H9 (cell line): Measurements from ENCODE around the gene RUNX2. TPM values are rescaled to one million over a fixed set of nuclear protein-coding genes. Genes with fewer than 3 reads are reported as not detected.

Experiments used
- DNase-seq: peaks from one replicate; pipeline ENCODE4 v3.0.0-alpha.2; 2017
- H2AFZ ChIP-seq: one replicate; pipeline ENCODE4 v1.6.1; 2013; ENCODE audit warnings: mild to moderate bottlenecking, low read length, control low read depth, moderate library complexity
- H2AK5ac ChIP-seq: 2 replicates; pipeline ENCODE4 v1.6.1; 2013; ENCODE audit warnings: low read length, control low read depth, mixed read lengths; ENCODE audit not compliant: insufficient read length
- H2BK120ac ChIP-seq: one replicate; pipeline ENCODE4 v1.6.1; 2013; ENCODE audit warnings: low read depth, mild to moderate bottlenecking, low read length, control low read depth, inconsistent platforms; ENCODE audit not compliant: poor library complexity, severe bottlenecking
- H2BK12ac ChIP-seq: 2 replicates; pipeline ENCODE4 v1.6.1; 2013; ENCODE audit warnings: low read length, control low read depth, mixed read lengths, low read depth; ENCODE audit not compliant: insufficient read length
- H2BK15ac ChIP-seq: 2 replicates; pipeline ENCODE4 v1.6.1; 2013; ENCODE audit warnings: low read depth, low read length, control low read depth
- H2BK20ac ChIP-seq: one replicate; pipeline ENCODE4 v1.6.1; 2013; ENCODE audit warnings: low read depth, mild to moderate bottlenecking, low read length, control low read depth, inconsistent platforms; ENCODE audit not compliant: poor library complexity, severe bottlenecking
- H2BK5ac ChIP-seq: 2 replicates; pipeline ENCODE4 v1.6.1; 2013; ENCODE audit warnings: low read length, control low read depth, mixed read lengths; ENCODE audit not compliant: insufficient read length
- H3K14ac ChIP-seq: 2 replicates; pipeline ENCODE4 v1.6.1; 2013; ENCODE audit warnings: low read length, control low read depth; ENCODE audit not compliant: insufficient read depth
- H3K18ac ChIP-seq: 2 replicates; pipeline ENCODE4 v1.6.1; 2013; ENCODE audit warnings: low read depth, mild to moderate bottlenecking, mixed read lengths, low read length, control low read depth; ENCODE audit not compliant: insufficient read length
- H3K23ac ChIP-seq: 2 replicates; pipeline ENCODE4 v1.6.1; 2013; ENCODE audit warnings: low read length, control low read depth, mixed read lengths, low read depth; ENCODE audit not compliant: insufficient read length
- H3K23me2 ChIP-seq: 2 replicates; pipeline ENCODE4 v1.6.1; 2013; ENCODE audit warnings: low read depth, mild to moderate bottlenecking, mixed read lengths, low read length, control low read depth; ENCODE audit not compliant: insufficient read length, poor library complexity, severe bottlenecking
- H3K27ac ChIP-seq: 2 replicates; pipeline ENCODE4 v1.5.1; 2013; ENCODE audit warnings: low read length, control low read depth, mixed read lengths, low read depth; ENCODE audit not compliant: insufficient read length
- H3K27me3 ChIP-seq: 2 replicates; pipeline ENCODE4 v1.6.1; 2013; ENCODE audit warnings: low read length, control low read depth, inconsistent platforms; ENCODE audit not compliant: insufficient read depth
- H3K4ac ChIP-seq: 2 replicates; pipeline ENCODE4 v1.6.1; 2013; ENCODE audit warnings: low read depth, mild to moderate bottlenecking, control low read depth, inconsistent platforms, low read length, moderate library complexity
- H3K4me1 ChIP-seq: 2 replicates; pipeline ENCODE4 v1.6.1; 2013; ENCODE audit warnings: low read length, control low read depth, inconsistent platforms; ENCODE audit not compliant: insufficient read depth
- H3K4me2 ChIP-seq: 2 replicates; pipeline ENCODE4 v1.6.1; 2013; ENCODE audit warnings: low read length, control low read depth, mixed read lengths; ENCODE audit not compliant: insufficient read length, insufficient read depth
- H3K56ac ChIP-seq: 2 replicates; pipeline ENCODE4 v1.6.1; 2013; ENCODE audit warnings: low read depth, mild to moderate bottlenecking, mixed read lengths, low read length, control low read depth; ENCODE audit not compliant: insufficient read length
- H3K79me1 ChIP-seq: 2 replicates; pipeline ENCODE4 v1.6.1; 2013; ENCODE audit warnings: low read depth, mild to moderate bottlenecking, moderate library complexity, low read length, control low read depth, inconsistent platforms; ENCODE audit not compliant: insufficient read depth, poor library complexity, severe bottlenecking
- H3K79me2 ChIP-seq: 2 replicates; pipeline ENCODE4 v1.6.1; 2013; ENCODE audit warnings: low read length, control low read depth, inconsistent platforms; ENCODE audit not compliant: insufficient read depth
- H3K9ac ChIP-seq: 2 replicates; pipeline ENCODE4 v1.6.1; 2013; ENCODE audit warnings: low read length, control low read depth, mixed read lengths; ENCODE audit not compliant: insufficient read length; ENCODE audit errors: extremely low read depth
- H3K9me3 ChIP-seq: one replicate; pipeline ENCODE4 v1.6.1; 2013; ENCODE audit warnings: low read depth, low read length, inconsistent platforms; ENCODE audit not compliant: control insufficient read depth
- H3T11ph ChIP-seq: one replicate; pipeline ENCODE4 v1.6.1; 2013; ENCODE audit warnings: mild to moderate bottlenecking, low read length, control low read depth, inconsistent platforms
- H4K20me1 ChIP-seq: one replicate; pipeline ENCODE4 v1.6.1; 2013; ENCODE audit not compliant: control insufficient read depth, insufficient read length, insufficient read depth
- H4K5ac ChIP-seq: 2 replicates; pipeline ENCODE4 v1.6.1; 2013; ENCODE audit warnings: low read depth, mild to moderate bottlenecking, mixed read lengths, low read length, control low read depth; ENCODE audit not compliant: insufficient read length
- H4K8ac ChIP-seq: replicated peaks from 2 replicates; pipeline ENCODE4 v1.6.1; 2013; ENCODE audit warnings: low read length, control low read depth, mixed read lengths, low read depth; ENCODE audit not compliant: insufficient read length
- H4K91ac ChIP-seq: 2 replicates; pipeline ENCODE4 v1.6.1; 2013; ENCODE audit warnings: low read depth, mild to moderate bottlenecking, moderate library complexity, mixed read lengths, low read length, control low read depth; ENCODE audit not compliant: insufficient read length
- H3K27ac Mint-ChIP-seq, 3 experiments: 2 replicates in 2 of 3; 3 replicates in 1 of 3; pipeline ENCODE4 v1.8.0; 2020 to 2021; ENCODE audit warnings: mixed read lengths in 3 of 3, mild to moderate bottlenecking in 1 of 3, moderate library complexity in 1 of 3
- H3K27me3 Mint-ChIP-seq: 2 replicates; pipeline ENCODE4 v1.8.0; 2021; ENCODE audit warnings: low read depth, mild to moderate bottlenecking, moderate library complexity, mixed read lengths
- H3K36me3 Mint-ChIP-seq, 3 experiments: 2 replicates in 2 of 3; 3 replicates in 1 of 3; pipeline ENCODE4 v1.8.0; 2020 to 2021; ENCODE audit warnings: low read depth in 3 of 3, mixed read lengths in 3 of 3; ENCODE audit not compliant: insufficient read depth in 1 of 3
- H3K4me1 Mint-ChIP-seq, 2 experiments: 2 replicates each; pipeline ENCODE4 v1.8.0; 2020; ENCODE audit warnings: mixed read lengths in 2 of 2
- H3K4me3 Mint-ChIP-seq, 2 experiments: 2 replicates in 1 of 2; 3 replicates in 1 of 2; pipeline ENCODE4 v1.8.0; 2020 to 2021; ENCODE audit warnings: mild to moderate bottlenecking in 2 of 2, mixed read lengths in 2 of 2, moderate library complexity in 1 of 2
- H3K9me3 Mint-ChIP-seq, 2 experiments: 2 replicates in 1 of 2; 3 replicates in 1 of 2; pipeline ENCODE4 v1.8.0; 2020; ENCODE audit warnings: mild to moderate bottlenecking in 2 of 2, mixed read lengths in 2 of 2, moderate library complexity in 1 of 2
- CTCF ChIP-seq: fragments of 200-600 bp; sonication (generic); conservative IDR thresholded peaks from 3 replicates; pipeline ENCODE4 v1.8.0; 2021; ENCODE audit warnings: antibody characterized with exemption, mild to moderate bottlenecking
- WGBS: extraction: QIAGEN DNeasy Blood & Tissue Kit; methylation state at CpG from one replicate; pipeline ENCODE4 v1.1.7; 2013; ENCODE audit warnings: missing lambda C conversion rate, low lambda C conversion rate, mixed read lengths; ENCODE audit not compliant: insufficient read length; ENCODE audit errors: extremely low coverage; 5-methylcytosine and 5-hydroxymethylcytosine counted together
- total RNA-seq: library from RNA; stranded (reverse); gene quantifications from 2 replicates; pipeline ENCODE4 v1.2.1, GENCODE V29; 2021

The RUNX2 gene
- total RNA-seq, 1 experiment from 2014 or later: 0.15 TPM

GRCh38 chr6:45448417-45449389, 120.6 kb downstream of the RUNX2 start:
- Histone ChIP-seq H3K23me2 (no peaks in the 10 kb centered on the region), H3K27ac (no peak overlapping the region), H4K20me1 (no peaks in the 10 kb centered on the region), H3K79me1 (no peaks in the 10 kb centered on the region), H2BK5ac (no peak overlapping the region), H3K23ac (no peak overlapping the region), H2AFZ (no peak overlapping the region), H2BK15ac (no peak overlapping the region), H4K8ac (no peak overlapping the region), H2BK120ac (no peak overlapping the region), H3K14ac (no peak overlapping the region), H3K4me1 (peaks cover 4% of the 10 kb centered on the region; the same call in 1 of the 2 replicates), H3K79me2 (no peaks in the 10 kb centered on the region), H2AK5ac (no peak overlapping the region), H2BK20ac (no peak overlapping the region), H3K4ac (no peak overlapping the region), H3K56ac (no peak overlapping the region), H4K5ac (no peak overlapping the region), H2BK12ac (no peak overlapping the region), H4K91ac (no peak overlapping the region), H3K18ac (no peak overlapping the region), H3K4me2 (no peak overlapping the region), H3K9me3 (no peaks in the 10 kb centered on the region), H3T11ph (no peak overlapping the region), H3K9ac (no peak overlapping the region), H3K27me3 (no peaks in the 10 kb centered on the region)
- TF ChIP-seq CTCF: no peak
- Mint-ChIP-seq H3K27ac (no peak overlapping the region), H3K4me3 (no peak overlapping the region), H3K4me1 (peaks cover 9 to 22% of the 10 kb centered on the region in 2 experiments), H3K27me3 (no peaks in the 10 kb centered on the region), H3K36me3 (no peaks in the 10 kb centered on the region), H3K9me3 (no peaks in the 10 kb centered on the region)
- no CpG with 5 or more reads among the region's 8 CpGs for WGBS
- no peak for DNase-seq
